ENCODE measurements around the gene CYP46A1.

CYP46A1 gene

DNA sequence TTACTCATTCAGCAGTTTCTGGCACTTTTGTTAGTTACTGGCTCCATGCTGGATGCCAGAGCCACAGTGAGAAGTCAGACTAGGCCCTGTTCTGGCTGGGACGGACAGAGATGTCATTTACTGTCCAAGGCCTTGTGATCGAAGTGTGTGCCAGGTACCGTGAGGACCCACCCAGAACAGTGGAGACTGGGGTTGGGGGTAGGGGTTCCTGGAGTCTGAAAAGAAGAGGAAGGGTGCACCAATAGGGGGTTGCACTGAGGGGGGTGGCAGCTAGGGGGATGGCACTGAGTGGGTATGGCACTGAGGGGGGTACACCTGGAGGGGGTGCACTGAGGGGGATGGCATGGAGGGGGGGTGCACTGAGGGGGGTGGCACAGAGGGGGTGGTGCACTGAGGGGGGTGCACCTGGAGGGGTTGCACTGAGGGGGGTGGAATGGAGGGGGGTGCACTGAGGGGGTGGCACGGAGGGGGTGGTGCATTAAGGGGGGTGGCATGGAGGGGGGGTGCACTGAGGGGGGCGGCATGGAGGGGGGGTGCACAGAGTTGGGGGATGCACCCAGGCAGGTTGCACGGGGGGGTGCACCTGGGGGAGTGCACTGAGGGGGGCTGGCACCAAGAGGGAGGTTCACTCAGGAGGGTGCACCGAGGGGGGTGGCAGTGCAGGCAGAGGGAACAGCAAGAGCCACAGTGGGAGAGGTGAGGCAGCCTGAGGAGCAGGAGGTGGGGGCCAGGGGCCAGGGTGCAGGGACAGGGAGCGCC lies 10.6 kb upstream of the CYP46A1 start:
- TF ChIP-seq, protein P1, sequence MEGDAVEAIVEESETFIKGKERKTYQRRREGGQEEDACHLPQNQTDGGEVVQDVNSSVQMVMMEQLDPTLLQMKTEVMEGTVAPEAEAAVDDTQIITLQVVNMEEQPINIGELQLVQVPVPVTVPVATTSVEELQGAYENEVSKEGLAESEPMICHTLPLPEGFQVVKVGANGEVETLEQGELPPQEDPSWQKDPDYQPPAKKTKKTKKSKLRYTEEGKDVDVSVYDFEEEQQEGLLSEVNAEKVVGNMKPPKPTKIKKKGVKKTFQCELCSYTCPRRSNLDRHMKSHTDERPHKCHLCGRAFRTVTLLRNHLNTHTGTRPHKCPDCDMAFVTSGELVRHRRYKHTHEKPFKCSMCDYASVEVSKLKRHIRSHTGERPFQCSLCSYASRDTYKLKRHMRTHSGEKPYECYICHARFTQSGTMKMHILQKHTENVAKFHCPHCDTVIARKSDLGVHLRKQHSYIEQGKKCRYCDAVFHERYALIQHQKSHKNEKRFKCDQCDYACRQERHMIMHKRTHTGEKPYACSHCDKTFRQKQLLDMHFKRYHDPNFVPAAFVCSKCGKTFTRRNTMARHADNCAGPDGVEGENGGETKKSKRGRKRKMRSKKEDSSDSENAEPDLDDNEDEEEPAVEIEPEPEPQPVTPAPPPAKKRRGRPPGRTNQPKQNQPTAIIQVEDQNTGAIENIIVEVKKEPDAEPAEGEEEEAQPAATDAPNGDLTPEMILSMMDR (IDR thresholded peaks at IDR 0.05; ENCODE audit: low read depth, low read length, missing control alignments): no peak
- H3K4me3 ChIP-seq (ENCODE audit: low read depth, low read length): no peak overlapping the region
- in situ Hi-C loops (cut with HindIII; ENCODE audit: low sequenced_read_pairs): no loop called here
- DNase-seq (ENCODE audit: low read depth): no peak

DNA sequence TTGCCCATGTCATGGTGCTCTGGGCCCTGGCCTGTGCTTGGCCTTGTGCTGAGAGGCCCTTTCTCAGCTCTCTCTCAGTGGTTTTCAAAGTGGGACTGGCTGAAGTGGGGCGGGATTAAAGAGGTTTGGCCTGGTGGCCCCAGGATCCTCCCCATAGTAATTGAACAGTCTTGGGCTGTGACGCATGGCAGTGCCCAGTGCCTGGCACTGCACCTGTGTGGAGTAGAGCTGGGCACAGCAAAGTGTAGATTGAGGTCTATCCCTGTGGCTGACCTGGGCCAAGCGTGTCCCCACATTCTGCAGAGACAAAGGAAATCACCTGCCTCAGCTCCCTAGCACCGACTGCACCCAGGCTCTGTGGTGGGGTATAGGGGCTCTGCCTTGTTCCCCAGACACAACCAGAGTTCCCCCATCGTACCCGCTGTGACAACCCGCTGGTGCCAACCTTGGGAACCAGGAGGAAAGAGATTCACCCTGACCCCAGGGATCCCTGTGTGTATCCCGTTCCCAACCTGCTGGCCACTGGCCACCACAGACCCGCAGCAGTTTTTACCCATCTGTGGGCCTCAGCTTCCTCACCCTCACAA lies 9.9 kb upstream of the CYP46A1 start:
- TF ChIP-seq, protein P1 (IDR thresholded peaks at IDR 0.05; ENCODE audit: low read depth, low read length, missing control alignments): no peak
- H3K4me3 ChIP-seq (ENCODE audit: low read depth, low read length): no peak overlapping the region
- no peak for DNase-seq (ENCODE audit: low read depth)
- in situ Hi-C loops (cut with HindIII; ENCODE audit: low sequenced_read_pairs): no loop called here

DNA sequence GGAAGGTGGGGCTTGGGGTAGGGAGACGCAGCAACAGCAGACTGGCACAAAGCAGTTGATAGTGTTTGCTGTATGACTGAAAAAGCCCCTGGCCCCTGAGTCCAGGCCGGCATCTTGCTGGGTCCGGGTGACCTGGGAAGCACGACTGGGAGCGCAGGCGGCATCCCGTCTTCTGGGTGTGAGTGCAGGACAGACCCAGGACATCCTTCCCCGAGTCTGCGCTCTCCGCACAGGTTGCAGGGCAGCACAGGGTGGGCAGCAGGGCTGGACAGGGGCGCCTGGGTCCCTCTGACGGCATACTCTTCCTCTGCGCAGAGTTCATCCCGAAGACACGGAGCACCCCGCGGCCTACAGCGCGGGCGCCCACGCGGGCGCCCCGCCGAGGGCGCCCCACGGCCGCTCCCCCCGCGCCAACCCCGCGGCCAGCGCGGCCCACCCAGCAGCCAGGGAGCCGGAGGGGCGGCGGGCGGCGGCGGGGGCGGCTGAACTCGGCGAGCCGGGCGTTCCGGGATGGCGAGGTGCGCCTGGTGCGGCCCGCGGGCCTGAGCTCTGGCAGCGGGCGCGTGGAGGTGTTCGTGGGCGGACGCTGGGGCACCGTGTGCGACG lies 9.2 kb upstream of the CYP46A1 start:
- in situ Hi-C loops (cut with HindIII; ENCODE audit: low sequenced_read_pairs): no loop called here
- DNase-seq (ENCODE audit: low read depth): no peak
- H3K4me3 ChIP-seq (ENCODE audit: low read depth, low read length): no peak overlapping the region
- TF ChIP-seq, protein P1 (IDR thresholded peaks at IDR 0.05; ENCODE audit: low read depth, low read length, missing control alignments): no peak

DNA sequence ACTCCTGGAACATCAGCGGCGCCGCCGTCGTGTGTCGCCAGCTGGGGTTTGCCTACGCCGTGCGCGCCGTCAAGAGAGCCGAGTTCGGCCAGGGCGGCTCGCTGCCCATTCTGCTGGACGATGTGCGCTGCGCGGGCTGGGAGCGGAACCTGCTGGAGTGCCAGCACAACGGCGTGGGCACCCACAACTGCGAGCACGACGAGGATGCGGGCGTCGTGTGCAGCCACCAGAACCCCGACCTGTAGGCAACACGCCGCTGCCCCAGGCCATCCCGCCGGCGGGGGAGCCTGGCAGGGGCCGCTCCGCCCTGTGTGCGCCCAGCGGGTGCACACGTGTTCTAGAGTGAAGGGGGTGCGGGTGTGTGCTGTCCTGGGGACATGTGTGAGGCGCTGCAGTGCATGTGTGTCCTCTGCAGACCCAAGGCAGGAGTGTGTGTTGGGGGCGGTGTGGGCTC lies 8.7 kb upstream of the CYP46A1 start:
- no peak for DNase-seq (ENCODE audit: low read depth)
- TF ChIP-seq, protein P1 (IDR thresholded peaks at IDR 0.05; ENCODE audit: low read depth, low read length, missing control alignments): no peak
- in situ Hi-C loops (cut with HindIII; ENCODE audit: low sequenced_read_pairs): no loop called here
- H3K4me3 ChIP-seq (ENCODE audit: low read depth, low read length): no peak overlapping the region

DNA sequence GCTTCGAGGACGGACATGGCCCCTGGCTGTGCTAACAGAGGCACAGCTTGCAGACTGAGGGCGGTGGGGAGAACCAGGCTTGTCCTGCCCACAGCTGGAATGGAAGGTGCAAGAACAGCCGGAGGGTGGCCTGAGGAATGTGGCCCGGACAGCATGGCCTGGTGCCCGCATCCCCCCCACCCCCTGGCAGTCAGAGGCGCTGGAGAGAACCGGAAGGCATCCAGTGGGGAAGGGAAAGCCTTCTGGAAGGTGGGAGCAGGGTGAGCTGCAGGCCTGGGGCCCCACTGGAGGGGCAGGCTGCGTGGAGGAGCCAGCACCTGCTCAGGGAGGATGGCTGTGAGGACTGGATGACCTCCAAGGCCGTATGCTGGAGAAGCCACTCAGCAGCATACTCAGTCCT lies 8.1 kb upstream of the CYP46A1 start:
- in situ Hi-C loops (cut with HindIII; ENCODE audit: low sequenced_read_pairs): no loop called here
- TF ChIP-seq, protein P1 (IDR thresholded peaks at IDR 0.05; ENCODE audit: low read depth, low read length, missing control alignments): no peak
- no peak for DNase-seq (ENCODE audit: low read depth)
- no peak overlapping the region for H3K4me3 ChIP-seq (ENCODE audit: low read depth, low read length)

DNA sequence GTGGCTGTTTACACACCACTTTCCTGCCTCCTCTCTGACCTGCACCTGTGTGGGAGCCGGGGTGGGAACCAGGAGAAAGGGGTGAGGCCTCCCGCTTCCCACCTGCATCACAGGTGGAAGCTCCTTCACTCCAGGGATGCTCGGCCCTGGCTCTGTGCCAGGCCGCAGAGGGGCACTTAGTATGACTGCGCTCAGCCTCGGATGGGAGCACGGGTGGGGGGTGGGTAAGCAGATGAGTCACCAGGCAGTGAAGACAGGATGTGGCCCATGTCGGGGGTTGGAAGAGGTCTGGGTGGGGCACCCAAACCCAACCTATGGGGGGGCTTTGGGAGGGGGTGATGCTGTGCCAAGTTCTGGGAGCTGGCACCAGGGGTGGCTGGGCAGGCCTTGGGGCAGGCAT lies 7.4 kb upstream of the CYP46A1 start:
- in situ Hi-C loops (cut with HindIII; ENCODE audit: low sequenced_read_pairs): no loop called here
- TF ChIP-seq, protein P1 (IDR thresholded peaks at IDR 0.05; ENCODE audit: low read depth, low read length, missing control alignments): no peak
- DNase-seq (ENCODE audit: low read depth): no peak
- H3K4me3 ChIP-seq (ENCODE audit: low read depth, low read length): no peak overlapping the region

Measured in astrocyte of the cerebellum (primary cell).